ENCODE results near the gene PHRF1.
A peak's percentile ranks its signal among the peaks of the same experiment; 100 is the strongest.

PHRF1 gene

GRCh38 chr11:628056-628455 lies 51.8 kb downstream of the PHRF1 start:
- in situ Hi-C loops (cut with MboI; ENCODE audit: low sequenced_read_pairs, unreplicated experiment) = no loop called here
- no peak for DNase-seq (ENCODE audit: low spot score)
- no peak for TF ChIP-seq CTCF (IDR thresholded peaks at IDR 0.05; ENCODE audit: borderline replicate concordance, control extremely low read depth, extremely low read depth, insufficient read depth, missing control alignments)

GRCh38 chr11:629237-629583 lies 52.9 kb downstream of the PHRF1 start:
- peak; percentile 19 for TF ChIP-seq CTCF (IDR thresholded peaks at IDR 0.05; ENCODE audit: borderline replicate concordance, control extremely low read depth, extremely low read depth, insufficient read depth, missing control alignments)
- no peak for DNase-seq (ENCODE audit: low spot score)
- in situ Hi-C loops (cut with MboI; ENCODE audit: low sequenced_read_pairs, unreplicated experiment) = no loop called here

GRCh38 chr11:630871-631270 lies 54.6 kb downstream of the PHRF1 start:
- DNase-seq (ENCODE audit: low spot score) = no peak
- in situ Hi-C loops (cut with MboI; ENCODE audit: low sequenced_read_pairs, unreplicated experiment) = no loop called here
- TF ChIP-seq CTCF (IDR thresholded peaks at IDR 0.05; ENCODE audit: borderline replicate concordance, control extremely low read depth, extremely low read depth, insufficient read depth, missing control alignments) = no peak

- in situ Hi-C loops (cut with MboI; ENCODE audit: low sequenced_read_pairs, unreplicated experiment) = no loop called here
- TF ChIP-seq CTCF (IDR thresholded peaks at IDR 0.05; ENCODE audit: borderline replicate concordance, control extremely low read depth, extremely low read depth, insufficient read depth, missing control alignments) = no peak
- DNase-seq (ENCODE audit: low spot score) = no peak
Measured at GRCh38 chr11:635945-636510, 59.8 kb downstream of the PHRF1 start.

GRCh38 chr11:636511-637332 lies 60.5 kb downstream of the PHRF1 start, which contains the start of gene DRD4:
Gene DRD4 (plus strand): TSS chr11:637269. CDS start chr11:637305, 36 bp downstream.
- in situ Hi-C loops (cut with MboI; ENCODE audit: low sequenced_read_pairs, unreplicated experiment) = no loop called here
- no peak for DNase-seq (ENCODE audit: low spot score)

DNA sequence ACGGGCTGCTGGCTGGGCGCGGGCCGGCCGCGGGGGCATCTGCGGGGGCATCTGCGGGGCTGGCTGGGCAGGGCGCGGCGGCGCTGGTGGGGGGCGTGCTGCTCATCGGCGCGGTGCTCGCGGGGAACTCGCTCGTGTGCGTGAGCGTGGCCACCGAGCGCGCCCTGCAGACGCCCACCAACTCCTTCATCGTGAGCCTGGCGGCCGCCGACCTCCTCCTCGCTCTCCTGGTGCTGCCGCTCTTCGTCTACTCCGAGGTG lies 61.0 kb downstream of the PHRF1 start:
- in situ Hi-C loops (cut with MboI; ENCODE audit: low sequenced_read_pairs, unreplicated experiment) = no loop called here
- TF ChIP-seq CTCF (IDR thresholded peaks at IDR 0.05; ENCODE audit: borderline replicate concordance, control extremely low read depth, extremely low read depth, insufficient read depth, missing control alignments) = no peak
- no peak for DNase-seq (ENCODE audit: low spot score)

More at GRCh38 chr11:636511-637332, 60.5 kb downstream of the PHRF1 start, which contains the start of gene DRD4:
- no peak for TF ChIP-seq CTCF (IDR thresholded peaks at IDR 0.05; ENCODE audit: borderline replicate concordance, control extremely low read depth, extremely low read depth, insufficient read depth, missing control alignments)

All from GM13976 (cell line).